ENCODE results near the gene ZNF318.
A peak's percentile ranks its signal among the peaks of the same experiment; 100 is the strongest.
"Not testable (repeated sequence)": the region's sequence is repeated elsewhere in the genome, so short reads cannot be mapped to it uniquely, and the experiment has no call there.

ZNF318 gene

GRCh38 chr6:43336382-43336781 lies 33.1 kb downstream of the ZNF318 start:
- no peak for DNase-seq

GRCh38 chr6:43335469-43335868 lies 34.0 kb downstream of the ZNF318 start:
- no peak for DNase-seq

- peak; percentile 11 for DNase-seq
Measured at GRCh38 chr6:43334466-43335095, 34.9 kb downstream of the ZNF318 start.

- DNase-seq, result no peak
Measured at GRCh38 chr6:43331891-43332290, 37.6 kb downstream of the ZNF318 start.

- DNase-seq, result no peak
Measured at GRCh38 chr6:43331470-43331869, 38.0 kb downstream of the ZNF318 start.

- no peak for DNase-seq
Measured at GRCh38 chr6:43328528-43328927, 40.9 kb downstream of the ZNF318 start.

GRCh38 chr6:43325876-43326275 lies 43.6 kb downstream of the ZNF318 start:
- no peak for DNase-seq

GRCh38 chr6:43318011-43318410 lies 51.4 kb downstream of the ZNF318 start:
- no peak for DNase-seq

GRCh38 chr6:43313813-43314212 lies 55.6 kb downstream of the ZNF318 start:
- DNase-seq, result no peak

GRCh38 chr6:43311666-43312065 lies 57.8 kb downstream of the ZNF318 start:
- DNase-seq, result no peak

GRCh38 chr6:43310624-43311023 lies 58.8 kb downstream of the ZNF318 start:
- no peak for DNase-seq

- no peak for DNase-seq
Measured at GRCh38 chr6:43310134-43310533, 59.3 kb downstream of the ZNF318 start.

- DNase-seq, result no peak
Measured at GRCh38 chr6:43308990-43309477, 60.4 kb downstream of the ZNF318 start.

GRCh38 chr6:43308101-43308989 lies 61.1 kb downstream of the ZNF318 start, which contains the start of gene CRIP3:
CRIP3 (minus strand) TSS chr6:43308826; CDS start chr6:43308792, 34 bp downstream.
- peak; percentile 51 for DNase-seq

- no peak for DNase-seq
Measured at GRCh38 chr6:43307451-43308100, 61.9 kb downstream of the ZNF318 start.

- DNase-seq, result no peak
Measured at GRCh38 chr6:43306086-43306485, 63.4 kb downstream of the ZNF318 start.

- no peak for DNase-seq
Measured at GRCh38 chr6:43304882-43305281, 64.6 kb downstream of the ZNF318 start.

GRCh38 chr6:43304361-43304760 lies 65.1 kb downstream of the ZNF318 start:
- DNase-seq, result no peak

- no peak for DNase-seq
Measured at GRCh38 chr6:43303751-43304331, 65.6 kb downstream of the ZNF318 start.

GRCh38 chr6:43303006-43303405 lies 66.4 kb downstream of the ZNF318 start:
- not testable (repeated sequence) for DNase-seq

- DNase-seq, result no peak
Measured at GRCh38 chr6:43302126-43302525, 67.3 kb downstream of the ZNF318 start.

- DNase-seq, result no peak
Measured at GRCh38 chr6:43301081-43301870, 68.2 kb downstream of the ZNF318 start.

Data from right kidney (tissue), 1 donor.